ENCODE measurements around the gene RALGAPB.

RALGAPB gene

GRCh38 chr20:38543014-38543906 is 70.6 kb downstream of the RALGAPB start:
- in situ Hi-C loops (cut with MboI; ENCODE audit: low sequenced_read_pairs) = no loop called here

DNA sequence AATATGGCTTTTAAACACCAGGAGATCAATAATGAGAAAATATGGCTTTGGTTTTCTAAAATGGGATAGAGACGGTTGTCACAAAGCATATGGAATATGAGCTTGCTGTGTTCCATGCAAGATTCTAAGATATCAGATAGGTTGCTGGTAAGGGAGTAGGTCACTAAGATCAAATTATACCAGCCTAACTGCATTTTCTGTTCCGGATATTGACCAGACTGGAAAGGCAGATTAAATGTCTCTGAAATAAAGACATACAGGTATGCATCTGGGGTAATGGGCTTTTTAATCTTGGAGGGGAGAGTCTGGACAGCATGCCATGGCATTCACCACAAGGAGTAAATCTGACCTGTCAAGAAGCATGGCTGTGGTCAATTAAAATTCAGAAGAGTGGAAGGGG is 73.1 kb downstream of the RALGAPB start:
- in situ Hi-C loops (cut with MboI; ENCODE audit: low sequenced_read_pairs) = no loop called here

DNA sequence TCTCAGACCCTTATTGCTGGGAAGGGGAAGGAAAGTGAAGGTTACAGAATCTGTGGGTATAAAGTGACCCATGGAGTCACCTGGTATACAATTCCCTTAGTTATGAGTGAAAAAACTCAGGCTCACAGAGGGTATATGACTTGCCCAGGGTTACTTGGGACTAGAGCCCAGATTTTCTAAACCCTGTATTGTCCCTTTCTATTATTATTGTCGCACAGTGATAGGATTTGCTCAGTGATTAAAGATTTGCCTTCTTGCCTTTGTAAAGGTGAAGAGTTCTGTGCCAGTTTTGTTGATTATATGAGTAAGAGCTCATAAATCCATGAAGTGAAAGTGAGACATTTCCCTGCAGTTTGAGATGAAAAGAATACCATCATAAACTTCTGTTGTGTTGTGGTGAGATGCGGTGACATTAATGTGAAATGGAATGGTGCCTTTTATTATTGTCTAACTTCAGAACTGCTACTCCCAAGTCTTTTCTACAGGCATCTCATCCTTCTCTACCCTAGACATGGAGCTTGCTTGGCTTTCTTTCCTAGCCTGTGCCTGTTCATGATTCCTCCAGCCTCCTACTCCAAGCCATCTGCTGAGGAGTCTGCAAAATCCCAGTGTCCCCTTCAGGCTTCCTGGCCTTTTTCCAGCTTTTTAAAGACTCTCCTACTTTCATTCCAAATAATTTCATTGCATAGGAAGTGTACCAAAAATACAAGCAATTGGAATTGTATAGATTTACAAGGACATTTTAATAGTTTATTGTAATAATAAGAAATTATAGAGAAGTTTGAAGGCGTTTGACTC is 74.8 kb downstream of the RALGAPB start:
- in situ Hi-C loops (cut with MboI; ENCODE audit: low sequenced_read_pairs) = no loop called here

DNA sequence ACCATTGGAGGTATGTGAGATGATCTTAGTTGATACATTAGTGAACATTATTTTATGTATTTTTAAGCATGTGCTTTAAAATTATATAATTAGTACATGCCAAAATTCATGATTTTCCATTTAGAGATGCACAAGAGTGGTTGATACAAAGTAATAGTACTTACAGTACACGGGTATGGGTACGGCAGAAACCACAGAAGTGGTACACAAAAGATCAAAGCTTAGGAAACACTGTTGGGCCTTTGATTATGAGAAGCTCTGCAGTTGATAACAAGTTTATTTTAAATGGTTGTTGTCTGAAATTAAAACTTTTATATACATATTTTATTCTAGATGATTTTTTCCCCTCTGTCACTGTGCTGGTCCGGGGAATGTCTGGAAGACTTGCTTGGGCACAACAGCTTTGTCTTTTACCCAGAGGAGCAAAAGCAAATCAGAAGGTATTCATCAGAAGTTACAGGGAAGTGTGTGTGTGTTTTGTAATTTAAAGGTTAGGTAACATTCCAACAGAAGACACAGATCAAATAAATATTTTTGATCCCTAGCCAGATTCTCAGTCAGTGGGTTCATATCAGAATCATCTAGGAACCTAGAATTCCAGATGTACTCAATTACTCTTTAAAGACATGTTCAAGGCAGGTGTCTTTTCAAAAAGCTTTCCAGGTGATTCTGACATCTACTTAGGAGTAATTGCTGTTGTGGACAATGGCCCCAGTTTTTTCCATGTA is 75.9 kb downstream of the RALGAPB start:
- in situ Hi-C loops (cut with MboI; ENCODE audit: low sequenced_read_pairs) = no loop called here

DNA sequence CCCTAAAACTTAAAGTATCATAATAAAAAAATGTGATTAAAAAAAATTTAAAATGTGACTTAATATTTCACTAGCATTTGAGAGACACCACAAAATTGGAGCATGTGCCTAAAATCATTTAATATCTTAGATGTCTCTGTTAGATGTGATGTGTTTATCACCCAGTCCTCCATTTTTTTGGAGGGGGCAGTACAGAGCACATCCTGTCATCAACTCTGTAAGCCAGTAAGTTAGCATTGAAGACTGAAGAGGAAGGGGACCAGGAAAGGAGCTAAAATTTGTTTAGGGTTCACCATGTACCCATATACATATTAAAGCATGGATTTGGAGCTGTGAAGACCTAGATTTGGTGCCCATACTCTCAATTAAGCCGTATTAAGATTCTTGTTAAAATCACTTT is 77.6 kb downstream of the RALGAPB start:
- in situ Hi-C loops (cut with MboI; ENCODE audit: low sequenced_read_pairs) = no loop called here

DNA sequence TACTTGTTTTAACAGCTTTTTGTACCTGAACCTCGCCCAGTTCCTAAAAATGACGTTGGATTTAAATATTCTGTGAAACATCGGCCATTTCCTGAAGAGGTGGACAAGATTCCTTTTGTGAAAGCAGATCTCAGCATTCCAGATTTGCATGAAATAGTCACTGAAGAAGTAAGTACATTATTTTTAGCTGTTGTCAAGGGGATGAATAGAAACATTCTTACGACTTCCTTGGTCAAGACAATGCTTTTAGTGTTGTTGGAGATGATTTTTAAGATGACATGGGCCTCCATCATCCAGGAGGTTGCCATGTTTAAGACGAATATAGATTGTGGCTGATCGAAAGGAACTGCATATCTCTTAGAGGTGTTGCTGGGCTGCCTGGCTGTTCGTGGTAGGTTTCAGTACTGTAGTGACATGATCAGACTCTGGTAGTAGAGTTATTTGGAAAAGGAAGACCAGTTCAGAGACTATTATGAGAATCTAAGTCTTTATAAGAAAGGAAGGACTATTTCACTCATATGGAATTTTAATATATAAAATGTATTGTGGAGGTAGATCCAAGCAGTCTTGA is 78.5 kb downstream of the RALGAPB start:
- in situ Hi-C loops (cut with MboI; ENCODE audit: low sequenced_read_pairs) = no loop called here

DNA sequence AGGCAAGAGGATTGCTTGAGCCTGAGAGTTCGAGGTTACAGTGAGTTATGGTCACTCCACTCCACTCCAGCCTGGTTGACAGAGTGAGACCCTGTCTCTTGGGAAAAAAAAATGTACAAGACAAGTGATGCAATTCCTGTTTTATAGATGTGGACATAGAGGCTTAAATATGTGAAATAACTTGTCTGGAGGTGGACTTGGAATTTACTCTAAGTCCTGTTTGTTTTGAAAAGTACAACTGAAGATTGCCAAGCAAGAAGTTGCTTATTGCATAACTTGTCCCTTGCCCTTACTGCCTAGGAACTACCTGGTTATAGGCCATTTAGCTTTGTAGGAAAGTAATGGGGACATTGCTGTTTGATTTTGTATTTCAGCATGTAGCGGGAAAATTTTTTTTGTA is 82.3 kb downstream of the RALGAPB start:
- in situ Hi-C loops (cut with MboI; ENCODE audit: low sequenced_read_pairs) = no loop called here

- in situ Hi-C loops (cut with MboI; ENCODE audit: low sequenced_read_pairs) = no loop called here
These were observed 82.8 kb downstream of the RALGAPB start for GRCh38 chr20:38555395-38555794.

- in situ Hi-C loops (cut with MboI; ENCODE audit: low sequenced_read_pairs) = no loop called here
These were observed 84.5 kb downstream of the RALGAPB start for GRCh38 chr20:38557174-38557573.

DNA sequence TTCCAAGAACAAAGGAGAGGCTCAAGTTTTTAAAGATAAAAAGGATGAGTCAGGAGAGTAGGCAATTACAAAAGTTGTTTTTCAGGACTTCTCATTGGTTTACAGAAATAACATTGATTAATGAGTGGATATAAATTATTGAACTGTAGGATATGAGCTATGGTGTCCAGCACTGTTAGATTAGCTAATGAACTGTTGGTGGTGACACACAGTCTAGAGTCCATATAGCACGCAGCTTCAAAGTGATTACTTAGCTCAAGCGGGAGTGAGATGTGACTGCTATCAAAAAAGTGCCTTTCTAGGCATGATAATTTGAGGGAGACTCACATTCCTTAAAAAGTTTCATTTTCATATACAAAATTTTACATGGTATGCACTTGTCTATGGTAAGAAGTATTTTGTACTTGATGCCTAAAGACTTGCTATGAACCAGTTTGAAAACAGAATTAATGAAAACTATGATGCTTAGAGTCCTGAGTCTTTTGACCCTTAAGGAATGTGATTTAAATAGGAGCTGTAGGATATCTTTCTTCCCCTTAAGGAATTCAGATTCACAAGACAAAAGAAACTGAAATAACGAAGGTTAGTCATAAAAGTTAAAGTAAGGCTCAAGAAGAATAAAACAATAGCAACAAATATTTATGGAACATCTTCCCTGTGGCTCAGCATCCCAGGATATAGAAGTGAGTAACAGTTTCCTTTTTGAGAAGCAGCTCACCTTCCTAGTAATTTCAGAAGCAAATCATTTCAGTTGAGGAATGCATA is 86.1 kb downstream of the RALGAPB start:
- in situ Hi-C loops (cut with MboI; ENCODE audit: low sequenced_read_pairs) = no loop called here

DNA sequence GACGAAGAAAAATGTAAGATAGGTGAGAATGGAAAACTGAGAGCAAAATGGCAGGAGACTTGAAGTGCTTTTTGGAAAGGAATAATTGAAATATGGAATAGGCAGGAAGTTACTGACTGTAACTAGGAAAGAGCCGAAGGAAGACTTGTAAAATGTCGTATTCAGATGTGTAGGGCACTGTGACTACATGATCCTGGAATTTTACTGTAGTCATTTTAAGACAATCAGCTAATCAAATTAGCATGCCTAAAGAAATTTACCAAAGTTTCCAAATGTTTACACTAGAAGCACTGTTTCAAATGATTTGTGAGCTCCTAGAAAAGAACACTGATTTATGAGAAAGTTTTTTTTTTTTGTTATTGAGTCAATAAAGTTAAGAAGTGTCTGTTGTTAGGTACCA is 87.1 kb downstream of the RALGAPB start:
- in situ Hi-C loops (cut with MboI; ENCODE audit: low sequenced_read_pairs) = no loop called here

DNA sequence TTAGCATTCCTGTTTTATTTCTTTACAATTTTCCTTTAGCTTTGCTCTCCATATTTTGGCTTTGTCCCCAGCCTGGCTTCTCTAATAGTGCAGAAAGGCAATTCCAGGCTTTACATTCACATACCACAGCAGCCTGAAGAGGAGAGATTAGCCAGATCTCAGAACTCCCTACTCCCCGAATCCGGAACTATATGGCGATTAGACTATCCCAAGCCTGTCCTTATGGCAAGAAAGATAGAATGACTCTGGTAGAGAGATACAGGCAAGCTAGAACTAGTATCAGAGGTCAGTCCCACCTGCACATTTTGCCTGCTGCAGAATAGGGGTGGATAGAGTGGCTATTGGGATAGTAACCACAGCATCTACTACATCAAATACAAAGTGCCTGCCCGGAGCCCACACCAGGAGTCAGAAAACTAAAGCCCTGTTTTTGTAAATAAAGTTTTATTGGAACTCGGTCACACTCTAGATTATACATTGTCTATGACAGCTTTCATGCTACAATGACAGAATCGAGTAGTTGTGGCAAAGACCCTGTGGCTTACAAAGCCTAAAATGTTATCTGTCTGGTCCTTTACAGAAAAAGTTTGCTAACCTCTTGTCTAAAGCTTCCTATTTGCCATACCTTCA is 91.3 kb downstream of the RALGAPB start:
- in situ Hi-C loops (cut with MboI; ENCODE audit: low sequenced_read_pairs) = no loop called here

DNA sequence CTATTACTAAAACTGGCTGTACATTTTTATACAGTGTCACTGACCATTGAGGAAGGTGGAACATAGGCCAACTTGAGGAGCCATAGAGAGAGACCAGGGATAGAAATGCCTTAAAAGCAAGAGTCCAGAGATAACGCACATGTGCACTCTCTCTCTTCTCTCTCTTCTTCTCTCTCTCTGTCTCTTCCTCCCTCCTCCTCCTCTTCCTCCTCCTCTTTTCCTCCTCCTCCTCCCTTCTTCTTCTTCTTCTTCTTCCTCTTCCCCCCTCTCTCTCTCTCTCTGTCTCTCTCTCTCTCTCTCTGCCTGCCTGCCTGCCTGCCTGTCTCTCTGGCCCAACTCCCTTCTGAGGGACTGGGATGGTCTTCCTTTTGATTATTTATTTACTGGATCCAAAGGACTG is 92.0 kb downstream of the RALGAPB start:
- in situ Hi-C loops (cut with MboI; ENCODE audit: low sequenced_read_pairs) = no loop called here

DNA sequence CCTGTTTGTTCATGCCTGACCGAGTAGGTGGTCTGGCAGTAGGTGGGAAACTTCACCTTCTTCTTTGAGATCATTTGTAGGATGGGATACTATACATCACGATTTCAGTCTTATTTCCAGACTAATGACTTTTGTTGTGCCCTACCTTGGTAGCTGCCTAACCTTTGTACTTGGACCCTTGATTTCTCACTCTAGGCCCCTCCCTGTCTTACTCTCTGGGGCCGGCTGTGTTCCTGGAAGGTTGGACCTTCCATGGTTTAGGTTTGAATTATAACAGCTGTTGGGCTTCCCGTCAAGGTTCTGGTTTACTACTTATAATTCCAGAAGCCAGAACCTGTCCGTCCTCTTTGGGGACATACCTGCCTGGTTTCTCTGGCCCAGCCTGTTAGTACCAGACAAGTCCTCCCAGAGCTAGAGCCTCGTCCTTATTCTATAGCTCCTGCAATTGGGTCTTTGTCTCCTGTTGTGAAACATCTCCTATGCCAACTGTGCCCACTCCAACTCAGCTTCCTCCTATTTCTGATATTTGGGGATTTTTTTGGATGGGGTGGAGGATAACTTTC is 93.5 kb downstream of the RALGAPB start:
- in situ Hi-C loops (cut with MboI; ENCODE audit: low sequenced_read_pairs) = no loop called here

- in situ Hi-C loops (cut with MboI; ENCODE audit: low sequenced_read_pairs) = no loop called here
These were observed 97.3 kb downstream of the RALGAPB start for GRCh38 chr20:38569747-38570525.

DNA sequence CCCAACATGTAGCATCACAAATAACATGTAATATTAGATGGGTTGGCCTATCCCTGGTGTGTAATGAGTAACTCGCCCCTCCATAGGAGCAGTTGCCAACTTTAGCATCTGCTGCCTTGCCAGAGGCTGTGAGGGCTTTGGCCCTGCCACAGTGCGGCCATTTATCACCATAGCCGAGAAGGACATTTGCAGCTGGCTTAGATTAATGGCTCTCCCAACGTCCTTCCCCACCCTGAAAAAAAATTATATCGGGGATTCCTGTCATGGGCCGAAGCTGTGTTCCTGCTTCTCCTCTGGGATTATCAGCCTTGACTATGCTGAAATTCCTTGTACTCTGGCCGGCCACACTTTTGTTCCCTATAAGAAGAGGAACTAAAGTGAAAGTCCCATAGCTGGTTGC is 100.8 kb downstream of the RALGAPB start:
- in situ Hi-C loops (cut with MboI; ENCODE audit: low sequenced_read_pairs) = no loop called here

DNA sequence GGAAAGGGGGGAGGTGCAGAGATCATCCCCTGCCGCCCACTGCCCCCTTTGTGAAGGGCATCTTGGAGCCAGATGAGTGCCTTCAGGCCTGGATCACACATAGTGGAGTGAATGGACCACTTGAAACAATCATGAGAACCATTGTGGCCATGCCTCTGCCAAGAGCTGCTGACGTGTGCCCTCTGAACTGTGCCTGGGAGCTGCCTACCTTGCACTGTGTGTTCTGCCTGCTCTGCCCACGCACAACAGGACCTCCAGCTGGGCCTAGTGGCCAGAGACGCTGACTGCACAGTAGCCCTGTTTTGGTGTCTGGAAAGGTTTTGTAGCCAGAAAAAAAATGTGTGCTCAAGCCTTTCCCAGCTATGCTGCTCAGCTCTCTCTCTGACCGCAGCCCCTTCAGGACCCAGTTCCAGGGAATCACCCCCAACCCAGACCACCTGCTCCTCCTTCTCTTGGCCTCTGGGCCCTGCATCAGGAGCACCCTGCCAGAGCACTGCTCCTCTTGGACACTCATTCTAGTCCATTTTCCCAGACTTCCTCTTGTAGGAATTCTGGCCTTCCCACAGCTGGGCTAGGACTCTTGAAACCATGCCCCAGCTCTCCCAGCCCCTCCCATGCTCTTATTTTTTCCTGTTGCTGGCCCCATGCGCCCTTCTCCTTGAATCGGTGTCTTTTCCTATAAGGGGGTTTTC is 106.7 kb downstream of the RALGAPB start:
- in situ Hi-C loops (cut with MboI; ENCODE audit: low sequenced_read_pairs) = no loop called here

- in situ Hi-C loops (cut with MboI; ENCODE audit: low sequenced_read_pairs) = no loop called here
These were observed 107.3 kb downstream of the RALGAPB start for GRCh38 chr20:38579921-38580320.
